ENCODE measurements around the gene MUC4. TPM values are rescaled to one million over a fixed set of nuclear protein-coding genes. Genes with fewer than 3 reads are reported as not detected.

Gene MUC4
- total RNA-seq, 1 experiment from 2014 or later = not detected

DNA sequence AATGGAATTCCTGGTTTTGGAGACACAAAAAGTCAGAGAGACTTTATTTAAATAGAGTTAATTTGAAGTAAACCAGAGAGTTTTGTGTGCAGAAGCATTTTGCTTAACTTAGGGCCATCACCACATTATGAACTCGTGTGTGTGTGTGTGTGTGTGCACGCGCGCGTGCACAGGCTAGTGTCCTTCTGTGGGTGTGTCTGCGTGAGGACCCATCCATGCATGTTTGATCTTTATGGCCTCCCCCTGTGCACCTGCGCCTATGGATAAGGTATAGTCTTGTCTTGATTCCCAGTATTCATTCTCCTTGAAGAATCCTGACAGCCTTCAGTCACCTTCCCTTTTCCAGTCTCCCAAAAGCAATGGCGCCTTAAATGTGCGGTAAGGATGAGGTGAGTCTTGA is 65.0 kb downstream of the MUC4 start:
- Histone ChIP-seq H3K4me3 (ENCODE audit: low read length) (no peak overlapping the region), H3K27ac (ENCODE audit: low read length) (no peak overlapping the region), H2AFZ (ENCODE audit: low read length) (no peak overlapping the region), H3K79me2 (ENCODE audit: low read length) (no peaks in the 10 kb centered on the region), H3F3A (ENCODE audit: low read length, unreplicated experiment) (no peaks in the 10 kb centered on the region), H3K4me2 (ENCODE audit: low read length) (no peak overlapping the region), H3K4me1 (ENCODE audit: insufficient read depth, low read length) (no peaks in the 10 kb centered on the region), H3K9me2 (replicated peaks; ENCODE audit: low read length) (no peaks in the 10 kb centered on the region), H3K9ac (ENCODE audit: low read length) (no peak overlapping the region), H4K20me1 (ENCODE audit: low read length) (no peaks in the 10 kb centered on the region), H3K36me3 (ENCODE audit: low read depth, low read length) (no peaks in the 10 kb centered on the region), H3K27me3 (ENCODE audit: low read length) (peaks cover 7% of the 10 kb centered on the region; the same call in 1 of the 2 replicates), H3K9me3 (ENCODE audit: low read length) (no peaks in the 10 kb centered on the region)
- TF ChIP-seq EZH2phosphoT487 (IDR thresholded peaks at IDR 0.05; ENCODE audit: borderline replicate concordance, low read length) (no peak), EZH2 (IDR thresholded peaks at IDR 0.05; ENCODE audit: low read length, unreplicated experiment) (no peak)
- TF ChIP-seq, protein P1, sequence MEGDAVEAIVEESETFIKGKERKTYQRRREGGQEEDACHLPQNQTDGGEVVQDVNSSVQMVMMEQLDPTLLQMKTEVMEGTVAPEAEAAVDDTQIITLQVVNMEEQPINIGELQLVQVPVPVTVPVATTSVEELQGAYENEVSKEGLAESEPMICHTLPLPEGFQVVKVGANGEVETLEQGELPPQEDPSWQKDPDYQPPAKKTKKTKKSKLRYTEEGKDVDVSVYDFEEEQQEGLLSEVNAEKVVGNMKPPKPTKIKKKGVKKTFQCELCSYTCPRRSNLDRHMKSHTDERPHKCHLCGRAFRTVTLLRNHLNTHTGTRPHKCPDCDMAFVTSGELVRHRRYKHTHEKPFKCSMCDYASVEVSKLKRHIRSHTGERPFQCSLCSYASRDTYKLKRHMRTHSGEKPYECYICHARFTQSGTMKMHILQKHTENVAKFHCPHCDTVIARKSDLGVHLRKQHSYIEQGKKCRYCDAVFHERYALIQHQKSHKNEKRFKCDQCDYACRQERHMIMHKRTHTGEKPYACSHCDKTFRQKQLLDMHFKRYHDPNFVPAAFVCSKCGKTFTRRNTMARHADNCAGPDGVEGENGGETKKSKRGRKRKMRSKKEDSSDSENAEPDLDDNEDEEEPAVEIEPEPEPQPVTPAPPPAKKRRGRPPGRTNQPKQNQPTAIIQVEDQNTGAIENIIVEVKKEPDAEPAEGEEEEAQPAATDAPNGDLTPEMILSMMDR (conservative IDR thresholded peaks at IDR 0.05; ENCODE audit: low read depth, low read length) = no peak
- no peak for DNase-seq
- ChIA-PET CTCF (no interaction called here), POLR2A (ENCODE audit: unreplicated experiment) (no interaction called here)
- intact Hi-C loops (cut with micrococcal nuclease) = no loop called here
- ATAC-seq = no peak
- no TSS peak for BruUV-seq (replicated peaks)

DNA sequence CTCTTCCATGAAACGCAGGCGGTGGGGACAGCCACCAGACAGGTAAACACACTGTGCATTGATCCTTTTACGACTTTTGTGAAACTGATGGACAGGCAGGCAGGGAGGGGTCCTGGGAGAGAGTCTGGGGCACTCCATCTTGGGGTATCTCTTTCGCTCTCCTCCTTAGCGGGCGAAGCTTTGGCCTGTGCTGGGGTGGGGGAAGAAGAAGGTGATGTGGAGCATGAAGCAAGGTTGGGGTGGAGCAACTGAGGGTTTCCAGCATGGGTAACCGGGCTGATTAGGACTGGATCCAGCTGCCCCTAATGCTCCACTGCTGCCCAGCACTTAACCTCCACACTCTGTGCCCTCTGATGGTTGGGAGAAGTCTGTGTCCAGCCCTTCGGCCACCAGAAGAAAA is 65.4 kb downstream of the MUC4 start:
- no peaks in the 10 kb centered on the region for H3K9me2 ChIP-seq (replicated peaks; ENCODE audit: low read length)
- intact Hi-C loops (cut with micrococcal nuclease) = no loop called here
- H2AFZ ChIP-seq (ENCODE audit: low read length) = no peak overlapping the region
- H3K36me3 ChIP-seq (ENCODE audit: low read depth, low read length) = no peaks in the 10 kb centered on the region
- H3K27me3 ChIP-seq (ENCODE audit: low read length) = peaks cover 7% of the 10 kb centered on the region; the same call in 1 of the 2 replicates
- no TSS peak for BruUV-seq (replicated peaks)
- no peak overlapping the region for H3K27ac ChIP-seq (ENCODE audit: low read length)
- no peak overlapping the region for H3K9ac ChIP-seq (ENCODE audit: low read length)
- no peaks in the 10 kb centered on the region for H3K9me3 ChIP-seq (ENCODE audit: low read length)
- CTCF ChIA-PET = no interaction called here
- ATAC-seq (no peak), DNase-seq (no peak)
- POLR2A ChIA-PET (ENCODE audit: unreplicated experiment) = no interaction called here
- no peaks in the 10 kb centered on the region for H4K20me1 ChIP-seq (ENCODE audit: low read length)
- H3K4me1 ChIP-seq (ENCODE audit: insufficient read depth, low read length) = no peaks in the 10 kb centered on the region
- H3K4me3 ChIP-seq (ENCODE audit: low read length) = no peak overlapping the region
- H3F3A ChIP-seq (ENCODE audit: low read length, unreplicated experiment) = no peaks in the 10 kb centered on the region
- no peak overlapping the region for H3K4me2 ChIP-seq (ENCODE audit: low read length)
- H3K79me2 ChIP-seq (ENCODE audit: low read length) = no peaks in the 10 kb centered on the region
- TF ChIP-seq EZH2phosphoT487 (IDR thresholded peaks at IDR 0.05; ENCODE audit: borderline replicate concordance, low read length) (no peak), EZH2 (IDR thresholded peaks at IDR 0.05; ENCODE audit: low read length, unreplicated experiment) (no peak)
- TF ChIP-seq, protein P1 (conservative IDR thresholded peaks at IDR 0.05; ENCODE audit: low read depth, low read length) = no peak

DNA sequence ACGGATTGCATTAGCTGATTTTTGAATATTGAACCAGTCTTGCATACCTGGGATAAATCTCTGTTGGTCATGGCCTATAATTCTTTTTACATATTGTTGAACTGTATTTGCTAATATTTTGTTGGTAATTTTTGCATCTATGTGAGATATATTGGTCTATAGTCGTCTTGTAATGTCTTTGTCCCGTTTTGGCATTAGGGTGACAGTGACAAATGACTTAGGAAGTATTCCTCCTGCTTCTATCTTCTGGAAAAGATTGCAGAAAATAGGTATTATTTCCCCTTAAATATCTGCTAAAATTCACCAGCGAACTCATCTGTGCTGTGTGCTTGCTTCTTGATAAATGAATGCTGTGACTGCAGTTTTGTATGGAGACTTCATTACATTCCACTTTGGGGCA is 67.3 kb downstream of the MUC4 start:
- H3F3A ChIP-seq (ENCODE audit: low read length, unreplicated experiment) = no peaks in the 10 kb centered on the region
- H3K4me1 ChIP-seq (ENCODE audit: insufficient read depth, low read length) = no peaks in the 10 kb centered on the region
- no peak for DNase-seq
- POLR2A ChIA-PET (ENCODE audit: unreplicated experiment) = no interaction called here
- no TSS peak for BruUV-seq (replicated peaks)
- H3K9ac ChIP-seq (ENCODE audit: low read length) = no peak overlapping the region
- intact Hi-C loops (cut with micrococcal nuclease) = loop anchor here (2.0 kb wide), 1 partner anchor 16 kb away; no protein-coding TSS in a partner anchor
- no peak overlapping the region for H3K4me2 ChIP-seq (ENCODE audit: low read length)
- H3K36me3 ChIP-seq (ENCODE audit: low read depth, low read length) = no peaks in the 10 kb centered on the region
- H3K79me2 ChIP-seq (ENCODE audit: low read length) = no peaks in the 10 kb centered on the region
- H3K9me2 ChIP-seq (replicated peaks; ENCODE audit: low read length) = no peaks in the 10 kb centered on the region
- no peak overlapping the region for H2AFZ ChIP-seq (ENCODE audit: low read length)
- H3K4me3 ChIP-seq (ENCODE audit: low read length) = no peak overlapping the region
- TF ChIP-seq, protein P1 (conservative IDR thresholded peaks at IDR 0.05; ENCODE audit: low read depth, low read length) = no peak
- no peak for TF ChIP-seq EZH2phosphoT487 (IDR thresholded peaks at IDR 0.05; ENCODE audit: borderline replicate concordance, low read length)
- TF ChIP-seq EZH2 (IDR thresholded peaks at IDR 0.05; ENCODE audit: low read length, unreplicated experiment) = no peak
- no peaks in the 10 kb centered on the region for H4K20me1 ChIP-seq (ENCODE audit: low read length)
- H3K9me3 ChIP-seq (ENCODE audit: low read length) = no peaks in the 10 kb centered on the region
- no peak overlapping the region for H3K27ac ChIP-seq (ENCODE audit: low read length)
- CTCF ChIA-PET = no interaction called here
- no peak for ATAC-seq
- H3K27me3 ChIP-seq (ENCODE audit: low read length) = peaks cover 7% of the 10 kb centered on the region; the same call in 1 of the 2 replicates
